ENCODE data around the gene SMIM5.

The SMIM5 gene

DNA sequence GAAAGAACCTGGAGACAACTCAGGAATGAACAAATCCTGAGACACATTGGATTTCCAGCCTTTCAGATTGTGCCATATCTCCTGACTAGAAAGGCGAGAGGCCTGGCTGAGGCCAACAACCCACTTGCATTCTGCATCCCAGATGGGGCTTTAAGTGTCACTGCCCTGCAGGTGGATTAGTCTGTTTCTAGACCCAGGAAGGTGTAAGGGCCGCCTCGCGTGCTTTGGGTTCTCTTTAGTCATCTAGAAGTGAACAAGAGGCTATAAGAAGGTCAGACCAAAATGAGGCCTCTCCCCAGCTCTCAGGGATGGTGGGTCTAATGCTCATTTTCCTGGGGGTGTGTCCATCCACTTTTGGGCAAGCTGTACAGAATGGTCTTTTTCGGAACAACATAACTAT is 38.8 kb downstream of the SMIM5 start:
- DNase-seq, result no peak

DNA sequence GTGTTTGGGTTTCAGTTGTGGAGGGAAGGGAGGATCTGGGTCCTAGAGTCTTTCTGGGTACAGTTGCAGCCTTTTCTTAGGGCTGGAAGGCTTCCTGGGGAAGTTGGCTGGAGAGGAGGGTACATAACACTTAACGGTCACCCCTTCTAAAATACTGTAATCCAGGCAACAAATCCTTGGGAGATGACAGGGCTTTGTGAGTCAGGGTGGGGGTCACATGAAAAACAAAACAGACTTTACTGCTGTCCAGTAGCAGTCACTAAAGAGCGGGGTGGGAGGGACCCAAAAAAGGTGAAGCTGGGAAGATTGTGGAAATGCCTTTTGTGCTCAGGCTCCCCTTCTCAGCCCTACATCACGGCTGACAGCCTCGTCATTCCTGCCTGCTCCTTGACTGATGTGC is 40.3 kb downstream of the SMIM5 start:
- DNase-seq, result no peak

DNA sequence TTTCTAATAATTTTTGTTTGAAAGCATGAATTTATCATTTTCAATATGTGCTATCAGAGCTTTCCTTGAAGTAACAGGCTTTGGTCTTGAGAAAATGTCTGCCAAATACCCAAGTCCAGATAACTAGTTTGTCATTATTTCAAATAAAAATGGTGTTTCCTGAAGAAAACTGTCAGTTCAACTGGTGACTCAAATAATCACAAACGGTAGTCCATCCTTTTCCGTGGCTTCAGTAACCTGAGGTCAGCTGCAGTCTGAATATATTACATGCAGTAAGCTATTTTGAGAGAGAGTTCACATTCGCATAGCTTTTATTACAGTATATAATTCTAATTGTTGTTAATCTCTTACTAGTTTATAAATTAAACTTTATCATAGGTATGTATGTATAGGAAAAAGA is 43.2 kb downstream of the SMIM5 start:
- DNase-seq, result no peak

DNA sequence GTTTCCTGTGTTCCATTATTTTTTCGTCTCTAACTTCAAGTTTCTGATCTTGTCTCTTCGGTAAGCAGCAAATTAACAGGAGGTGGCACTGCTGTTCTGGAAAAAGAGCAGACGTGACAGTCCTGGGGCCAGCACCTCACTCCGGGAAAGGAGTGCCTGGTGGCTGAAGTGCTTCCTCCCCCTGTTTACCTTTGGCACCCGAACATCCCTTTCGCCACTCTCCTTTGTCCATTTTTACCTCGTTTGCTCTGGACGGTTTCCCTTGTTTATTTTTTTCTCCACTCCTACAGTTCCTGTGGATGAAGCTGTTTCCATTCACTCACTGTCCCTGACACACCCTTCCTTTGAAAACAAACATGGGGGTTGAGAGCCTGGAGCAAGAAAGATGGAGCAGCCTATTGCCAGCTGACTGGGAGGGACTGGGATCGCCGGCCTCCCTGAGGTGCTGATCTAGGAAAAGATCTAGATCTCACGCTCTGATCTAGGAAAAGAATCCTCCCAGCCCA is 46.5 kb downstream of the SMIM5 start:
- no peak for DNase-seq

- no peak for DNase-seq
These were observed 47.2 kb downstream of the SMIM5 start for GRCh38 chr17:75680431-75680830.

DNA sequence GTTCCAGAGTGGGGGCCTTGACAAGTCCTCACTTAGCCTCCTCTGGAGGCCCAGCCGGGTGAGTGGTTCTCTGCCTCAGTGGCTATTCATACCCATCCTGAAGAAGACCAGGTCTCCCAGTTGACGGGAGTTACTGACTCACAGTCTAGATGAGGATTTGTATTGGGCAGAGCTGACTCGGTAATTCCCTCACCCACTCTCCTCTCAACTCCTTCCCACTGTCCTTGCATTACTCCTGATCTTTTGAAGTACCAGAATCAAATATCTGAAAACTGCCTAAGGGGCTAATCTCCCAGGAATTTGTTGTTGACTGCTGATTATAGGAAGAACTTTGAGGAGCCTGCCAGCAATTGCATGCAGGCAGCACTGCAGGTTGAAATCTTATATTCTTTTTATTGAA is 48.1 kb downstream of the SMIM5 start:
- DNase-seq, result no peak

- no peak for DNase-seq
These were observed 50.3 kb downstream of the SMIM5 start for GRCh38 chr17:75683583-75683982.

DNA sequence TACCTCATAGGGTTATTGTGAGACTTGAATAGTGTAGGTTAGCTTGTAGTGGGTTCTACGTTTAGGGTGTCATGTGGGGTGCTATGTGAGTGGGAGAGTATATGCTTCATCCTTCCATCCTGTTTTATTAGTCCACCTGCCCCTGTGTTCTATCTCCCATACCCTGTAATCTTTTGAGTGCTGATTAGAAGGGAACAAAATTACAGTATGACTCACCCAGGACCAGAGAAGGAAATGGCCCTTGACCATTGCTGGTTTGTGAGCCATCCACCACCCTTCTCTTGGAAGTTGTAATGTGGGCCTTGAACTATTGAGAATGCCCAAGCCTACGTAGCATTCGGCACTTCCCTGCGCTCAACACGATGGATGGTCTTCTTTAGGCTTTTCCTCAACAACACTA is 51.0 kb downstream of the SMIM5 start:
- DNase-seq, result no peak

DNA sequence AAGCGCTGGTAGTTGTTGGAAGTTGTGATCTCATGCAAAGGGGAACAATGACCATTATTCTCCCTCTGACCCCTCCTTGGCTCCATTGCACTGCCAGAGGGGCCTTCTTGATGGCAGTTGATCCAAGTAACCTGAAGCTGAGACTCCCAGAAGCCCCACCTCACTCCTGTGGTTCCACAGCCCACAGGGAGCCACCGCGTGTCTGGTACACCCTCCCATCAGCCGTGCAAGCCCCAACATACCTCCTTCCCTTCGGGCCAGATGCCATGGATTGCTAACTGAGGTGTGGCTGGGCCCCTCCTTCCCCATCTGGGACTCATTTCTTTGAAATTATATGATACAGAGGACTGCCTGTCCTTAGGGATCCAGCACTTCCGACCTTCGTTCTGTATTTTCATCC is 51.7 kb downstream of the SMIM5 start:
- DNase-seq, result no peak

GRCh38 chr17:75685499-75685898 is 52.3 kb downstream of the SMIM5 start:
- no peak for DNase-seq

- no peak for DNase-seq
These were observed 55.1 kb downstream of the SMIM5 start for GRCh38 chr17:75688209-75688825.

DNA sequence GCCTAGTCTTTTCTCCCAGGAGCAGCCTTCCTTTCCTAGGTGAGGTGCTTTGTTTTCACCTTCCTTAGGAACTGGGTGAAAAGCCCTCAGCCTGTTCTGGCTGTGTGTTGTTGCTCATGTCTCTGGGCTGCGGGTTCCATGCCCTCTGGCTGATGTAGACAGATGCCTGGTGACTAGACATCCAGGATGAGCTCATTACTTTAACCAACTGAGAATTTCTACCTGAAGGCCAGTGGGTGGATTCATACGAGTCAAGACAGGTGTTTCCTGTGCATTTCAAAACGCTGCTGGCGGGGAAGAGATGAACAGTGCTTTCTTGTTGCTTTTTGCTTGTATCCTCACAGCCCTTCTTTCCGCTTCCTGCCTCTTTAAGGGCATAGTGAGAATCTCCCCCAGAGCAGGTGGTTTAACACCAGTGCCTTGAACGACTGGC is 56.2 kb downstream of the SMIM5 start:
- DNase-seq, result peak; percentile 58

Measured in CD4-positive, alpha-beta T cell treated with Interleukin-17A for 1 hour (primary cell).